ENCODE measurements around the gene JSRP1. TPM values are rescaled to one million over a fixed set of nuclear protein-coding genes. Genes with fewer than 3 reads are reported as not detected.
A peak's percentile ranks its signal among the peaks of the same experiment; 100 is the strongest.

The JSRP1 gene
- total RNA-seq, 1 experiment from 2014 or later: not detected

DNA sequence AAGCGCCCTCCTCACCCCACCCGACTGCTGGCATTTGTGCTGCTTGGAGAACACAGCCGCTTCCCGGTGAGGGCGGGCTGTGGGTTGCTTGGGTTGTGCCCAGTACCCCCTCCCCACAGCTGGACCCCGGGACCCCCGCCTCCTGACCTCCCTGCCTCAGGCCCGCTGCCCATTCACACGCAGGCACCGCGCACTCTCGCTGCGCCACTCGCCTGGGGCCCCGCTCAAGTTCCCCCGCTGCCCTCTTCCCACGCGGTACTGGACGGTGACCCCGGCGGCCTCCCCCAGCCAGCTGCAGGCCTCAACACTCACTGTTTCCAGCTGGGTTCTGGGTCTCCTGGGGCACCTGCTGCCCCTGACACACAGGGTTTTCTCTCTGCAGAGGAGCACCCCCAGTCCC, 36.5 kb downstream of the JSRP1 start:
- no peak for DNase-seq (ENCODE audit: low read depth)

DNA sequence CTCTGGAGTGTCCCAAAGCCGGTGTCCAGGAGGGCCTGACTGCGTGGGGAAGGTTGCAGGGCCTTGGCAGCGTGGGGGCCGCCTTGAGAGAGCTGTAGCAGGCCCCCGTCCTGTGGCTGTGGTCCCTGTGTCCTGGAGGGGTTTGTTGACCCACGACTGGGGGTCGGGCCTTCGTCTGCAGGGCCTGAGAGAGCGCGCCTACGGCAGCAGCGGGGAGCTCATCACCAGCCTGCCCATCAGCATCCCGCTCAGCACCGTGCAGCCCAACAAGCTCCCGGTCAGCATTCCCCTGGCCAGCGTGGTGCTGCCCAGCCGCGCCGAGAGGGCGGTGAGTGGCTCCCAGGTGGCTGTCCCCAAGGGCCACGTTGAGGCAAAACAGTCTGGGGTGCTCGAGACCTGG, 38.6 kb downstream of the JSRP1 start:
- no peak for DNase-seq (ENCODE audit: low read depth)

DNA sequence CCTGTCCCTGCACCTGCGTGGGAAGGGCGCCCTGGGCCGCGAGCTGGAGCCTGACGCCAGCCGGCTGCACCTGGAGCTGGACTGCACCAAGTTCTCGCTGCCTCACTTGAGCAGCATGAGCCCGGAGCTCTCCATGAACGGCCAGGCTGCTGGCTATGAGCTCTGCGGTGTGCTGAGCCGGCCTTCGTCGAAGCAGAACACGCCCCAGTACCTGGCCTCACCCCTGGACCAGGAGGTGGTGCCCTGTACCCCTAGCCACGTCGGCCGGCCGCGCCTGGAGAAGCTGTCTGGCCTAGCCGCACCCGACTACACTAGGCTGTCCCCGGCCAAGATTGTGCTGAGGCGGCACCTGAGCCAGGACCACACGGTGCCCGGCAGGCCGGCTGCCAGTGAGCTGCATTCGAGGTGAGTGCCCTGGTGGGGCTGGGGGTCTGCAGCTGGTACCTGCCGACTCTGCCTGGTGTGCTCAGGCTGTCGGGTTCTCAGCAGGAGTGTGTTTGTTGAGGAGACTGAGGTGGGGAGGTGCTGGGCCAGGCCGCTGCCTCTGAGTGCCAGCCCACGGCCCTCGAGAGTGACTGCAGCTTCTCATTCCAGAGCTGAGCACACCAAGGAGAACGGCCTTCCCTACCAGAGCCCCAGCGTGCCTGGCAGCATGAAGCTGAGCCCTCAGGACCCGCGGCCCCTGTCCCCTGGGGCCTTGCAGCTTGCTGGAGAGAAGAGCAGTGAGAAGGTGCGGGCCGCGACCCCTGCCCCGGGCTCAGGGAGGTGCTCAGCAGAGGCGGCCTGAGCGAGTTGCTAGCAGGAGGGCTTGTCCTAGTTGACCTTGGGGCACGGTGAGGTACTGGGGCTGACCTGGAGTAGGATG, 39.6 kb downstream of the JSRP1 start:
- no peak for DNase-seq (ENCODE audit: low read depth)

DNA sequence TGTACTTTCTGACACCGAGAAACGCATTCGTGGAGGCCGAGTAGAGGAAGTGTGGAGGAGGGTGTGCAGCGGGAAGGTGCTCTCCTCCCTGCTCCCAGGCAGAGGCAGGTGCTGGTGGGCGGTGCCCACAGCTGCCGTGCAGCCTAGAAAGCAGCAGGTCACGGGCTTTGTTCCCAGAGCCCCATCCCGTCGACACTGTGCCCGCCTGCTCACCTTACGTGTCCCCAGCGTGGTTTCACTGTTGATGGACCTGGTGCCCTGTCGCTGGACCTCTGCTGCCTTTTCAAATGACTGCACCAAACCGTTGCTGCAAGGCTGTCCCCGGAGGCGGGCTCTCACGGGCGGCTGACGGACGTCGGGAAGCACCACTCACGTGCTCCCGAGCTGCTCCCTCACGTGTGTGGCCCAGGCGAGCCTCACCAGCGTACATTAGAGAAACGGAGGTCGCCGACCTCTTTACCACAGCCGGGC, 40.9 kb downstream of the JSRP1 start:
- DNase-seq (ENCODE audit: low read depth): no peak

DNA sequence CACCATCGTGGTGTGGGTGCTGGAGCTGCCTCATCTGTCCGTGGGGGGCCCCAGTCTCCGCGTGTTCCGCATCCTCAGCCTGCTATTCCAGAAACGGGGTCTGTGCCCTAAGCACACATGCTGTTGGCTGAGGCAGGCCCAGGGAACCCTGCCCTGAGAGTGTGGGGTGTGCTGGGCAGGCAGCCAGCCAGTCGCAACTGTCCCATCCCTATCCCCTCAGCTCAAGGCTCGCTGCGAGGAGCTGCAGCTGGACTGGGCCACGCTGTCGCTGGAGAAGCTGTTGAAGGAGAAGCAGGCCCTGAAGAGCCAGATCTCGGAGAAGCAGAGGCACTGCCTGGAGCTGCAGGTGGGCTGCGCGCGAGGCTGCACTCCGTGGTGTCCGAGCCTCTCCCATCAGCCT, 42.0 kb downstream of the JSRP1 start:
- no peak for DNase-seq (ENCODE audit: low read depth)

DNA sequence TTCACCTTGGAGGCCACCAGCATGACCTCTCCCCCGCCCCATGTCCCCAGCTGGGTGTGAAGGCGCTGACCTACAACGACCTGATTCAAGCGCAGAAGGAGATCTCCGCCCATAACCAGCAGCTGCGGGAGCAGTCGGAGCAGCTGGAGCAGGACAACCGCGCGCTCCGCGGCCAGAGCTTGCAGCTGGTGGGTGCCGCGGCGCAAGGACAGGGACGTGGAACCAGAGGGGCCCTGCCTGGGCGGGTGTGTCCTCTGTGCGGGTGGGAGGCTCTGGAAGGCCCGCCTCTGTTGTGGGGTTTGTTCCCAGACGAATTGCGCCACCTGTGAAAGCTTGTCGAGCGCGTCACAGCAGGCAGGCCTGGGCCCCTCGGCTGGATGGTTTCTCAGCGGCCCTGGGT, 42.4 kb downstream of the JSRP1 start:
- DNase-seq (ENCODE audit: low read depth): no peak

DNA sequence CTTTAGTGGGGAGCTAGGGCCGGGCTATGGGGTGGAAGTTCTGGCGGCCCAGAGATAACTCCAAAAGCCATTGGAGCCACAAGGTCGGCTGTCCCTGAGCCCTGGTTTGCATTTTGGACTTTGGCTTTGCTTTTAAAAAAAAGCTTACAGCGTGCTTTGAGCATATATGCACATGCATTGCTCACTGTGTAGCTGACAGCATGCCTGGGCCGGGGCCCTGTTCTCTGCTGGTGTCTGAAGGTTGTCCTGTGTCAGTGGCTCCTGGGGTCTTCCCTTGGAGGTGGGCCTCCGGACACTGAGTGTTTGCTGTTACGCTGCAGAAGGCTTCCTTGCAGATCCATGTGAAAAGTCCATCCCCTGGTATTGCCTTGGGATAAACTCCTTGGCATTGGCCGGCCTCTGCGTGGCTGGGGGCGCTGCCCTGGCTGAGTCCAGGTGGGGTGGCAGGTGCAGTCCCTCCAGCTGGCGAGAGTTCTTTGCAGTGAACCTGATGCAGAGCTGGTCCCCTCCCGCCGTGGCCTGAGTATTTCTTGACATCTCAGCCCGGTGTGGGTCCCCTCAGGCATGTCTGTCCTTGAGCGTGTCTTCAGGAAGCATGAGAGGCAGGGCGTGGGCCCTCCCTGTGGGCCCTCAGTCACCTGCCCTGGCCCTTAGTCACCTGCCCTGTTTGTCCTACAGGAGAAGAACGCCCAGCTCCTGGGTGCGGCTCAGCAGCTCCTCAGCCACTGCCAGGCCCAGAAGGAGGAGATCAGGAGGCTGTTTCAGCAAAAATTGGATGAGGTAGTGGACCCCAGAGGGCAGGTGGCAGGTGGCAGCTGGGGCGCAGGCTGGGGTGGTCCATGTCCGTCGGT, 43.1 kb downstream of the JSRP1 start:
- no peak for DNase-seq (ENCODE audit: low read depth)

DNA sequence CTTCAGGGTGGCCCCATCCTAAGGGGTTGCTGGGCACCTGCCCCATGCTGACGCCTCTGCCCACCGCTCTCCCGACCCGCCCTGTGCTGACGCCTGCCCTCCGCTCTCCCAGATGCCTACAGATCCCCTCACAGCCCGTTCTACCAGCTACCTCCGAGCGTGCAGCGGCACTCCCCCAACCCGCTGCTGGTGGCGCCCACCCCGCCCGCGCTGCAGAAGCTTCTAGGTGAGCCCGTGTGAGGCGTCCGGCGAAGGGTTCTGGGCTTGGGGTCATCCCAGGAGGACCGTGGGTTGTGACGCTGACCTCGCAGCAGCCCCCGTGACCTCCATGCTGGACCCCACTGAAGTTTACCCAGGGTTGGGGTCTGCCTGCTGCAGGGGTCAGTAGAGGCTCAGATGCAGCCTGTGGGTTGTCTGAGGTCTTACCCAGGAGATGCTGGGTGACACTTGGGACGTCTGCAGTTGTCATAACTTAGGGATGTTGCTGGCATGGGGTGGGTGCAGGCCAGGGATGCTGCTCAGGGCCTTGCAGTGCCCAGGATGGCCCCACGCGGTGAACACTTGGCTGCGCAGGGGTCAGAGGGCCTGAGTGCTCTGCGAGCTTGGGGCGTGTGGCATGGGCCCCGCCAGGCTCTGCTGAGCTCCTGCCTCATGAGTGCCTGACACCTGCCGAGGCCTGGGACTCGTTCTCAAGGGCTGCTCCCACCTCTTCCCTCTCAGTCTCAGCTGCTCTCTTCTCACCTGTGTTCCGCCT, 45.1 kb downstream of the JSRP1 start:
- no peak for DNase-seq (ENCODE audit: low read depth)

DNA sequence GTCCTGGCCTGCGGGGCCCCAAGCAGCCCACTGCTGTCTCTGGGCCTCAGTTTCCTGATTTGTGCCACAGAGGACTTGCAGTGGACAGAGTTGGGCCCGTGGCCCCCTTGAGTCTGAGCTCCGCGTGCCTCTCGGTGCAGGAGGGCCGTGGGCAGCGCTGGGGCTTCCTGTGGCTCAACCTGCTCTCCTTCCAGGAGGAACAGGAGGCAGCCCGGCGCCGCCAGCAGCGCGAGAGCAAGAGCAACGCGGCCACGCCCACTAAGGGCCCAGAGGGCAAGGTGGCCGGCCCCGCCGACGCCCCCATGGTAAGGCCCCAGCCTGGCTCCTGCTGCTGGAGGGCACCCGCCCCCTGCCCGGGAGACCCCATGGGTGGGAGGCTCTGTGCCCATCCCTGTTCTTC, 46.0 kb downstream of the JSRP1 start:
- no peak for DNase-seq (ENCODE audit: low read depth)

DNA sequence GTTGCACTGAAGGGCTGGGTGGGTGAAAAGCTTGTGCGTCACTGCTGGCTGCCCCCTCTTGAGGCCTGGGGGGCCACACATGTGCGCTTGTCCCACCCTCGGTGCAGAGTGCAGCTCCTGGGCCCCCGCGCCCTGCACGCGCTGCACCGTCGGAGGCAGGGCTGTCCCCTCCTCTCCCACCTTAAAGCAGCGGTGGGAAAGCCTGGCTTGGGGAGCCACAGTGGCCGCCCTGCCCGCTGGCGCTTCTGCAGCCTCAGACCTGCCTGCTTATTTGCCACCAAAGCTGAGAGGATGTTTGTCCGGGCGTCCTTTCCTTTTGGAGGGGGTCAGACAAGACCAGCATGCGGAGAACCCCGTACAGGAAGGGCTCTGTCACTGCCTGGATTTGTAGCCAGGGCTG, 46.8 kb downstream of the JSRP1 start:
- no peak for DNase-seq (ENCODE audit: low read depth)

DNA sequence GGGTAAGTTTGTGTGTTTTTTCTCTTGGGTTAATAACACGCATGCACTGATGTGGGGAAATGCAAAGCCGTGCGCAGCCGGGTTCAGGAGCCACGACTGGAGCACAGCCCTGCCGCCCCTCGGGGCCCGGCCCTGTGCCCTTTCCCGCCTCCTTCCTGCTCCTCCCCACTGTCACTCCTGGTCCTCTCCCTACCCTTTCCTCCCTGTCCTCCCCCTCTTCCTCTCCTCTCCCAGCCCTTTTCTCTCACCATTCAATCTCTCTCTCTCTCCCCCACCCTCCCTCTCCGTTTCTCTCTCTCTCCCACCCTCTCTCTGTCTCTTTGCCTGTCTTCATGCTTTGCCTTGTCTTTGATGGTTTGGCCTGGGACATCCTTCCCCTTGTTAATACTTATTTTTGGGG, 47.2 kb downstream of the JSRP1 start:
- no peak for DNase-seq (ENCODE audit: low read depth)

DNA sequence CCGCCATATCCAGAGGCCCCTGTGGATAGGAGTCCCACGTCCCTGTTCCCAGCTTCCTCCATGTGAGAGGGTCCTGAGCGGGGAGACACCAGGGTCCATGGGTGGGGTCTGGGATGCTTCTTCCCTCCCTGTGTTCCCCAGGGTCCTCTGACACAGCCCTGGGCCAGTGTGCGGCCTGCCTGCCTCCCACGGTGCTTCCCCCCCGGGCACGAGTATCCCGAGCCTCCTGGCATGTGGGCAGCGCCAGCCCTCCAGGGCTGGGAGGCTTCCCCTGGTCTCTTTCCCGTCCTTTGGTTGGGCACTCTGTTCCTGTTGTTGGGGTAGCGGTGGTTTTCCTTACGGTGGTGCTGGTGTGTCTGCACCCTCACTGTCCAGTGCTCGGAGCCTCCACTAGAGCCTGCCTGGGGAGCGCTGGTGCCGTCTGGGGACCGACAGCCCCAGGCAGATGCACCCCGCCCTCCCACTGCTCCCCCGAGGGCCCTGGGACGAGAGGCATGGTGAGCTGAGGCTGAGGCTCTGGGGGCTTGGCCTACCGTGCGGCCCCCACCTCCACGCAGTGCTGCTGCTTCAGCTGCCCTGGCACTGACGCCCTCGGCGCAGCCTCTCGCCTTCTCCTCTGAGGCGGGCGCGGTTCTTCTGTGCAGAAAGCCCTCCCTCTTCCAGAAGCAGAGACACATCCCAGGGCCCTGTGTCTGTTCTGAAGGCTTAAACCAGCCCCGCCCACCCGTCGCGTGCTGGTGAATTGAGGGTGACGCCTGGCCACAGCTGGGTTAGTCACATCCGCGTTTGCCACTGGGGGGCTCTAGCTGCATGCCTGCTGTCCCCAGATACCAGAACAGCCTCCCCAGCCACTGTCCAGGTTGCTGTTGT, 48.0 kb downstream of the JSRP1 start:
- DNase-seq (ENCODE audit: low read depth): peak; percentile 79

DNA sequence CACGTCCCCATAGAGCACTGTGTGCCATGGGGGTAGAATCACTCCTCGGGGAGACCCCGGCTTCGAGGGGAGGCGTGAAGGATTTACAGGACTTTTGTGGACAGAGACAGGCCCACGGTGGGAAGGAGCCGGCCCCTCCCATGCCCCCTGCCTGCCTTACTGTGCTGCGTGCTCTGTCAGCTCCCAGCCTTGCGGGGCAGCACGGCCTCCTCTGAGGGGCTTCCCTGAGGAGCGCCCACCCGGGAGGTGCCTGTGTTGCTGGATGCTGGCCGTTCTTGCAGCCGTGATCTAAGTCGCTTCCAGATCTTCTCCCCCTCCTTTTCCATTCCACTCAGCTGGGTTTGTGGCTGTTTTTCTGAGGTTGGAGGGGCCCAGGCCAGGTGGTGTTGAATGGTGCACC, 49.2 kb downstream of the JSRP1 start:
- DNase-seq (ENCODE audit: low read depth): no peak

DNA sequence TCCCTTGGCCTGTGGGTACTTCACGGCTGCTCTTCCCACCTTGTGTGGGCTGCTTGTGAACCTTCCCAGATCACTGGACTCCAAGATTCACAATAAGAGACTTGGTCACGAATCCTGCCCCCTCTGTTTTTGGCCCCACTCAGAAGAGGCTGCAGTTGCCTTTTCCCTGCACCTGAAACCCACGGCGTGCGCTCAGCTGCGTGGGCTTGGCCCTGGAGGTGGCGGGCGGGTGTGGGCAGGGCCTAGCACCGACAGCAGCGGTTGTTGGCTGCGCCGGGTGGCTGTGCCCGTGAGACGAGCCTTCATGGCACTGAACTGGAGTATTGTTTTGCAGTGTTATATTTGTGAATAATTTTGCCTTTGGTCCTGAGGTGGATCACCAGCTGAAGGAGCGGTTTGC, 53.9 kb downstream of the JSRP1 start:
- no peak for DNase-seq (ENCODE audit: low read depth)

Small RNA genes within 50 kb of the gene (small RNA-seq; reads per million reads assigned to genes)
- gene MIR1227: not detected

Other genes starting within 250 kb of the JSRP1 start
- 51.8 and 66.6 TPM in 2 replicates for gene BTBD2, start 240.7 kb downstream of the JSRP1 start, total RNA-seq (2014; rRNA removed; shearing (Covaris generic))
- gene MKNK2, start 205.2 kb downstream of the JSRP1 start, total RNA-seq (2014; rRNA removed; shearing (Covaris generic)): 91.4 and 112 TPM in 2 replicates
- gene MOB3A, start 160.1 kb downstream of the JSRP1 start, total RNA-seq (2014; rRNA removed; shearing (Covaris generic)): 14.8 and 25.0 TPM in 2 replicates
- 1.7 and 2.8 TPM in 2 replicates for gene IZUMO4, start 159.5 kb downstream of the JSRP1 start, total RNA-seq (2014; rRNA removed; shearing (Covaris generic))
- 124 and 146 TPM in 2 replicates for gene AP3D1, start 104.9 kb downstream of the JSRP1 start, total RNA-seq (2014; rRNA removed; shearing (Covaris generic))
- 8.5 and 10.0 TPM in 2 replicates for gene DOT1L, start 92.5 kb downstream of the JSRP1 start, total RNA-seq (2014; rRNA removed; shearing (Covaris generic))
- 146 and 152 TPM in 2 replicates for gene PLEKHJ1, start 20.1 kb downstream of the JSRP1 start, total RNA-seq (2014; rRNA removed; shearing (Covaris generic))
- 71.2 and 91.0 TPM in 2 replicates for gene SF3A2, start 19.6 kb downstream of the JSRP1 start, total RNA-seq (2014; rRNA removed; shearing (Covaris generic))
- gene AMH, start 7.1 kb downstream of the JSRP1 start, total RNA-seq (2014; rRNA removed; shearing (Covaris generic)): 7.2 and 10.6 TPM in 2 replicates
- 0.03 and 0.35 TPM in 2 replicates for gene PEAK3, start 25.8 kb upstream of the JSRP1 start, total RNA-seq (2014; rRNA removed; shearing (Covaris generic))
- gene LINGO3, start 51.7 kb upstream of the JSRP1 start, total RNA-seq (2014; rRNA removed; shearing (Covaris generic)): not detected in 2 replicates
- 280 and 379 TPM in 2 replicates for gene LSM7, start 72.2 kb upstream of the JSRP1 start, total RNA-seq (2014; rRNA removed; shearing (Covaris generic))
- gene SPPL2B, start 72.3 kb upstream of the JSRP1 start, total RNA-seq (2014; rRNA removed; shearing (Covaris generic)): 13.4 and 16.2 TPM in 2 replicates
- gene TMPRSS9, start 103.8 kb upstream of the JSRP1 start, total RNA-seq (2014; rRNA removed; shearing (Covaris generic)): not detected in 2 replicates
- 115 and 124 TPM in 2 replicates for gene TIMM13, start 171.2 kb upstream of the JSRP1 start, total RNA-seq (2014; rRNA removed; shearing (Covaris generic))
- gene LMNB2, start 200.5 kb upstream of the JSRP1 start, total RNA-seq (2014; rRNA removed; shearing (Covaris generic)): 249 and 268 TPM in 2 replicates
- 40.0 and 53.1 TPM in 2 replicates for gene GADD45B, start 219.7 kb upstream of the JSRP1 start, total RNA-seq (2014; rRNA removed; shearing (Covaris generic))